Sigmoid colon (tissue), 7 donors: Measurements from ENCODE around the gene MAT2A. TPM values are rescaled to one million over a fixed set of nuclear protein-coding genes. Genes with fewer than 3 reads are reported as not detected.

Source experiments
- DNase-seq: peaks from one replicate; pipeline ENCODE4 v3.0.0-alpha.2; 2019
- H3K27ac ChIP-seq, 4 donors: fragments of 200-600 bp; sonication (generic); one replicate each; pipeline ENCODE4 v1.5.1; 2016 to 2019; ENCODE audit warnings: mild to moderate bottlenecking in 1 of 4
- H3K27me3 ChIP-seq, 3 donors: fragments of 200-600 bp; sonication (generic); one replicate each; pipeline ENCODE4 v1.5.1; 2019; ENCODE audit warnings: mild to moderate bottlenecking in 1 of 3
- H3K36me3 ChIP-seq, 4 donors: fragments of 200-600 bp; sonication (generic); one replicate each; pipeline ENCODE4 v1.5.1; 2016 to 2019
- H3K4me1 ChIP-seq, 4 donors: fragments of 200-600 bp; sonication (generic); one replicate each; pipeline ENCODE4 v1.5.1; 2017 to 2019
- H3K4me3 ChIP-seq, 4 donors: fragments of 200-600 bp; sonication (generic); one replicate each; pipeline ENCODE4 v1.5.1; 2017 to 2019; ENCODE audit warnings: mild to moderate bottlenecking in 2 of 4, moderate library complexity in 1 of 4
- H3K9me3 ChIP-seq, 4 donors: fragments of 200-600 bp in 3 of 4; sonication (generic) in 3 of 4; one replicate each; pipeline versions ENCODE4 v1.5.1 to v1.6.1; 2013 to 2019
- CTCF ChIP-seq, 4 experiments: fragments of 450-650 bp in 3 of 4; fragments of 200-600 bp in 1 of 4; IDR thresholded peaks; one replicate each; pipeline ENCODE4 v1.5.1; 2016 to 2019; ENCODE audit warnings: antibody characterized with exemption in 4 of 4, mild to moderate bottlenecking in 3 of 4, moderate library complexity in 2 of 4
- EP300 ChIP-seq, 4 donors: sonication (generic); formaldehyde crosslinking; IDR thresholded peaks; one replicate each; pipeline ENCODE4 v1.6.1; 2017; ENCODE audit warnings: antibody characterized with exemption in 4 of 4
- POLR2A ChIP-seq, 2 donors: fragments of 450-650 bp; IDR thresholded peaks; one replicate each; pipeline ENCODE4 v1.6.1; 2016; ENCODE audit warnings: antibody characterized with exemption in 2 of 2, mild to moderate bottlenecking in 2 of 2, moderate library complexity in 2 of 2
- POLR2AphosphoS5 ChIP-seq, 4 donors: sonication (generic); formaldehyde crosslinking; IDR thresholded peaks; one replicate each; pipeline ENCODE4 v1.6.1; 2017; ENCODE audit warnings: antibody characterized with exemption in 4 of 4
- WGBS, 2 donors: extraction: QIAGEN DNeasy Blood & Tissue Kit; methylation state at CpG; one replicate each; pipeline ENCODE4 v1.1.7; 2013; 5-methylcytosine and 5-hydroxymethylcytosine counted together
- intact Hi-C: fragments of 100-400 bp; cut with DNase I; formaldehyde crosslinking; loops from one replicate; pipeline ENCODE4 v1.15.1; 2023
- polyA plus RNA-seq, 3 donors: library from polyadenylated mRNA; stranded (reverse); fragments of 200-250 nt; gene quantifications; one replicate each; pipeline ENCODE4 v1.2.3, GENCODE V29; 2013
- total RNA-seq, 4 donors: library from RNA; depleted of rRNA; stranded (reverse); fragments of >200 nt; gene quantifications; one replicate each; pipeline ENCODE4 v1.1.0, GENCODE V29; 2016
- donor health status: healthy with polysubstance abuse.
- donor health status: Bipolar disorder and iron deficiency.
- donor health status: healthy.

Gene MAT2A
- total and polyA plus RNA-seq, 7 donors: 52.3 to 249 (median 139) TPM

GRCh38 chr2:85580206-85580605 is 41.2 kb downstream of the MAT2A start:
- intact Hi-C loops: no loop called here
- no peak for TF ChIP-seq POLR2AphosphoS5 (IDR thresholded peaks at IDR 0.05)
- TF ChIP-seq POLR2A (IDR thresholded peaks at IDR 0.05): no peak
- no peak for TF ChIP-seq CTCF (IDR thresholded peaks at IDR 0.05)
- no peak for TF ChIP-seq EP300 (IDR thresholded peaks at IDR 0.05)
- Histone ChIP-seq H3K27ac (peak overlapping the region in 2 of 4 donors; percentile 15 to 71), H3K36me3 (no peaks in the 10 kb centered on the region), H3K9me3 (no peaks in the 10 kb centered on the region), H3K27me3 (no peaks in the 10 kb centered on the region), H3K4me1 (peaks cover 0 to 18% (median 14%) of the 10 kb centered on the region in 4 donors), H3K4me3 (no peak overlapping the region)
- DNase-seq: no peak
- WGBS, 2 donors: 93 to 96% methylated on average over 3 of the region's 3 CpGs

GRCh38 chr2:85582492-85582891 is 43.5 kb downstream of the MAT2A start:
- intact Hi-C loops: no loop called here
- Histone ChIP-seq H3K9me3 (no peaks in the 10 kb centered on the region), H3K4me3 (no peak overlapping the region), H3K27ac (no peak overlapping the region), H3K36me3 (no peaks in the 10 kb centered on the region), H3K27me3 (no peaks in the 10 kb centered on the region), H3K4me1 (peaks cover 0 to 33% (median 26%) of the 10 kb centered on the region in 4 donors)
- 73 to 83% methylated on average over 1 of the region's 1 CpG for WGBS, 2 donors
- TF ChIP-seq POLR2A (IDR thresholded peaks at IDR 0.05) (no peak), EP300 (IDR thresholded peaks at IDR 0.05) (no peak), POLR2AphosphoS5 (IDR thresholded peaks at IDR 0.05) (no peak), CTCF (IDR thresholded peaks at IDR 0.05) (no peak)
- peak; percentile 45 for DNase-seq

GRCh38 chr2:85583667-85584353 is 44.8 kb downstream of the MAT2A start:
- Histone ChIP-seq H3K4me1 (peaks cover 0 to 38% (median 30%) of the 10 kb centered on the region in 4 donors), H3K27me3 (no peaks in the 10 kb centered on the region), H3K4me3 (peak overlapping the region; percentile 57 to 79 (median 71)), H3K36me3 (no peaks in the 10 kb centered on the region), H3K27ac (peak overlapping the region; percentile 87 to 90 (median 88)), H3K9me3 (no peaks in the 10 kb centered on the region)
- 27 to 46% methylated on average over 16 of the region's 16 CpGs for WGBS, 2 donors
- no peak for TF ChIP-seq POLR2AphosphoS5 (IDR thresholded peaks at IDR 0.05)
- TF ChIP-seq EP300 (IDR thresholded peaks at IDR 0.05): no peak
- TF ChIP-seq POLR2A (IDR thresholded peaks at IDR 0.05): no peak
- TF ChIP-seq CTCF (IDR thresholded peaks at IDR 0.05): no peak
- DNase-seq: peak; percentile 68
- intact Hi-C loops: no loop called here

- H3K27me3 ChIP-seq: no peaks in the 10 kb centered on the region
- 13 to 34% methylated on average over 52 of the region's 52 CpGs for WGBS, 2 donors
- peak within 1 kb of the TSS; percentile 57 to 79 (median 71) for H3K4me3 ChIP-seq
- TF ChIP-seq CTCF (IDR thresholded peaks at IDR 0.05) (no peak), POLR2AphosphoS5 (IDR thresholded peaks at IDR 0.05) (peak in 2 of 4 donors; percentile 51 to 72)
- intact Hi-C loops: no loop called here
- peak within 1 kb of the TSS; percentile 87 to 90 (median 88) for H3K27ac ChIP-seq
- H3K9me3 ChIP-seq: no peaks in the 10 kb centered on the region
- H3K4me1 ChIP-seq: peaks cover 0 to 44% (median 34%) of the 10 kb centered on the region in 4 donors
- H3K36me3 ChIP-seq: no peaks in the 10 kb centered on the region
- peak; percentile 75 for DNase-seq
Measured at GRCh38 chr2:85584354-85584856, 45.4 kb downstream of the MAT2A start, which contains the start of gene VAMP5. VAMP5 (plus strand) TSS chr2:85584431; CDS start chr2:85584491, 60 bp downstream.
